Measurements from ENCODE around the gene PRSS16.
A peak's percentile ranks its signal among the peaks of the same experiment; 100 is the strongest.
"Not testable (repeated sequence)": the region's sequence is repeated elsewhere in the genome, so short reads cannot be mapped to it uniquely, and the experiment has no call there.

The PRSS16 gene

GRCh38 chr6:27247133-27247836 lies at the start of gene PRSS16:
Gene PRSS16, plus strand, starts transcription at chr6:27247701. Its CDS starts 37 bp downstream, at chr6:27247738.
- no peak for DNase-seq

GRCh38 chr6:27205375-27206278 lies 41.9 kb upstream of the PRSS16 start:
- DNase-seq: peak in 1 of 3 donors; percentile 1

DNA sequence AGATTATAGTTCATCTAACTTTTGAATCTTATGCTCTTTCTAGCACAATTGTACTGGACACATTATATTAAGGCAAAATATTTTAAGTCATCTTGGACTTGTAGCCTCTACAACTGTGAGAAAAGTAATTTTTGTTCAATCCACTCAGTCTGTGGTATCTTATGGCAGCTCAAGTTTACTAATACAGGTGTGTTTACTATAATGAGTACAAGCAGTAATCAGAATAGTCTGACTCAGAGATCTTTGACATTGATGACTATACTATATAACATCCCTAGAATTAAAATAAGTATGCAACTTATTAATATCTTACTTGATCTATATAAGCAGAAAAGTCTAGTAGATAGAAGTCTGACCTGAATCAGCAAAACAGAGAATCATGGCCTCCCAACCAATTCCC lies 40.7 kb upstream of the PRSS16 start:
- no peak for DNase-seq

DNA sequence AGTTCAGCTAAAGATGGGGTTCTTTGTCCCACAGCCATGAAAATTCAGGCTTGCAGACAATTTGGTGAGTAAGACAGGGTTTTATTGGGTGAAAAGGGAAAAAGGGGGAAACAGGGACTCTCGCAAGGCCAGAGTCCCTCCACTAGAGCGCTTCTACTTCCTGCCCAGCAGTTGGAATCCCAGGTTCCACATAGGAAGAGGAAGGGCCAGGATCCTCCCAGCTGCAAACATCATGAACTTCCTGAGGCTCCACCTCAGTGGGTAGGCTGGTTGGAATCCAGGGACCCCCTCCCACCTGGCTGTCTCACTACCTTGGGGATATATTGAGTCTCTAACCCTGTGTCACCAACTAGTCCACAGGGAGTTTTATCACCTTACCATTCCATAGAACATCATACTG lies 39.5 kb upstream of the PRSS16 start:
- DNase-seq: no peak

DNA sequence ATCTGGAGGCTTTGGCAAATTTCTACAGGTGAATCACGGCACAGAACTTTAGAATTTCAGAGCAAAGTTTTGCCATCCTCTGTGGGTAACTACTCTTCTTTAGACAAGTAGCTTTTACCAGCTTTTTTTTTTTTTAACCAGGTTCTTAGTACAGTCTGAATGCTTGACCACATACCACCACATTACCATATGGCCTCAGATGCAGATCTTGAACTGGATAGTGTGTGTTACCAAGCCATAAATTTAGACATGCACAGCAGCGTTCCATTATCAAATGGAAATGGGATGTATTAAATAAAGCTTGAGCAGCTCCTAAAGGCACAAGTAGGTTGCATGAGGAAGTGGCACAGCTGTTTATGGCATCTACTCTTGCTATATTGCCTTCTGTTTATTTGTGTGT lies 38.3 kb upstream of the PRSS16 start:
- DNase-seq: no peak

DNA sequence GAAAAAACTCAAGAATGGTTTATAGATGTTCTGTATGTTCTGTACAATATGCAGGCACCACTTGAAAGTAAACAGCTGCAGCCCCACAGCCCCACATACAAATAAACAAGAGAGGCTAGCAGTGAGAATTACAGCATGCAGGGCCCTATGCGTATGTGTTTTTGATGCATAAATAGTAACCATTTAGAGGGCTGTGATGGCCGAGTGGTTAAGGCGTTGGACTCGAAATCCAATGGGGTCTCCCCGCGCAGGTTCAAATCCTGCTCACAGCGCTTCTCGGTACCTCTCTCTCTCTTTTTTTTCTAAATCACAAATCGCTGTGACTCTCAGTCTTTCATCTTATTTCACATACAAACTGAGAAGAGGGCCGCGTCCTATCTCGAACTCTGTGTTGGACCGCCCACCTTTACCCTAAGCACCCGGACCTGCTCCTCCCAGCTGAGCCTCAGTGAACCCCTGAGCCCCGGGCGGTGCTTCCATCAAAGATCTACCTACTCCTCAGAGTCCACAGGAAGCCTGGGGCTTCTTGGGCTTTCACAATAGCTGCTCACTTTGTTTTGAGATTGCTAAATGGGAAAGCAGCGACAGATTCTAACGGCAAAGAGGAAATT lies 37.7 kb upstream of the PRSS16 start:
- DNase-seq: no peak

DNA sequence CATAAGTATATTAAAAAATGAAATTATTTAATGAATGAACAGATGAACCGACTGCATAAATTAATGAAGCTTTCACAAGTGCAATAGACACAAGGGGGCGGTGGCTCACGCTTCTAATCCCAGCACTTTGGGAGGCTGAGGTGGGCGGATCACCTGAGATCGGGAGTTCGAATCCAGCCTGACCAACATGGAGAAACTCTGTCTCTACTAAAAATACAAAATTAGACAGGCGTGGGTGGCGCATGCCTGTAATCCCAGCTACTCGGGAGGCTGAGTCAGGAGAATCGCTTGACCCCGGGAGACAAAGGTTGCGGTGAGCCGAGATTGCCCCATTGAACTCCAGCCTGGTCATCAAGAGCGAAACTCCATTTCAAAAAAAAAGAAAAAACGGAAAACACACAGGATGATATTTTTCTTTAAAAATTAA lies 34.4 kb upstream of the PRSS16 start:
- DNase-seq: not testable (repeated sequence)

DNA sequence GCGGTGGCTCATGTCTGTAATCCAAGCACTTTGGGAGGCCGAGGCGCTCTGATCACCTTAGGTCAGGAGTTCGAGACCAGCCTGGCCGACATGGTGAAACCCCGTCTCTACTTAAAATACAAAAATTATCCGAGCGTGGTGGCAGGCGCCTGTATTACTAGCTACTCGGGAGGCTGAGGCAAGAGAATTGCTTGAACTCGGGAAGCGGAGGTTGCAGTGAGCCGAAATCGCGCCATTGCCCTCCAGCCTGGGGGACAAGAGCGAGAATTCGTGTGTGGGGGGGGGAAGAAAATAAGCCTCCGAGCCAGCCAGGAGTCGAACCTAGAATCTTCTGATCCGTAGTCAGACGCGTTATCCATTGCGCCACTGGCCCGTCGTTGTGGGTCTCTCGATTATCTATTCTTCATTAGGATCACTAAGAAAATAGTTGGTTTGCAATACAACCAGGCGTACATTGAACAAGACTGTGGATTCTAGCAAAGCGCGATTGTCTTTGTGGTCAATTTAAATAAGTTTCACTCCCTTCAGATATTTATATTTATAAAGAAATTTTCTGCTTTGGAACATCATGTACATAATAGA lies 33.9 kb upstream of the PRSS16 start:
- DNase-seq: peak in 1 of 3 donors; percentile 8

DNA sequence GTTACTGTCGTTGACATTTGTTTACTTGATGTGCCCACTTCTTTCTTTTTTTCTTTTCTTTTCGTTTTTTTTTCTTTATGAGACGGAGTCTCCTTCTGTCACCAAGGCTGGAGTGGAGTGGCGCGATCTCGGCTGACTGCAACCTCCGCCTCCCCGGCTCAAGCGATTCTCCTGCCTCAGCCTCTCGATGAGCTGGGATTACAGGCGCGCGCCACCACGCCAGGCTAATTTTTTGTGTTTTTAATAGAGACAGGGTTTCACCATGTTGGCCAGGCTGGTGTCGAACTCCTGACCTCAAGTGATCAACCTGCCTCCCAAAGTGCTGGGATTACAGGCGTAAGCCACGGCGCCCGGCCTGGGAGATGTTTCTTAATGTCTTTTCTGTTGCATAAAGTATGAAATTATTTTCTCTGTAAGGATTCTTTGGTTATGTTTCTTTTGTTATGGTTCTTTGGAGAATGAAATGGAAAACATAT lies 33.3 kb upstream of the PRSS16 start:
- DNase-seq: no peak

GRCh38 chr6:27216874-27217273 lies 30.6 kb upstream of the PRSS16 start:
- no peak for DNase-seq

DNA sequence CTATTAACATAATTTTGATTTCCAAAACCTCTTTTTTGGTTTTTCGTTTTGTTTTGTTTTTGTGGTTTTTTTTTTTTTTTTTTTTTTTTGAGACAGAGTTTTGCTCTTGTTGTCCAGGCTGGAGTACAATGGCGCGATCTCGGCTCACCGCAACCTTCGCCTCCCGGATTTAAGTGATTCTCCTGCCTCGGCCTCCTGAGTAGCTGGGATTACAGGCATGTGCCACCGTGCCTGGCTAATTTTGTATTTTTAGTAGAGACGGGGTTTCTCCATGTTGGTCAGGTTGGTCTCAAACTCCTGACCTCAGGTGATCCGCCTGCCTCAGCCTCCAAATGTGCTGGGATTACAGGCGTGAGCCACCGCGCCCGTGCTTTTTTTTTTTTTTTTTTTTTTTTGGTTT lies 24.5 kb upstream of the PRSS16 start:
- DNase-seq: not testable (repeated sequence)

DNA sequence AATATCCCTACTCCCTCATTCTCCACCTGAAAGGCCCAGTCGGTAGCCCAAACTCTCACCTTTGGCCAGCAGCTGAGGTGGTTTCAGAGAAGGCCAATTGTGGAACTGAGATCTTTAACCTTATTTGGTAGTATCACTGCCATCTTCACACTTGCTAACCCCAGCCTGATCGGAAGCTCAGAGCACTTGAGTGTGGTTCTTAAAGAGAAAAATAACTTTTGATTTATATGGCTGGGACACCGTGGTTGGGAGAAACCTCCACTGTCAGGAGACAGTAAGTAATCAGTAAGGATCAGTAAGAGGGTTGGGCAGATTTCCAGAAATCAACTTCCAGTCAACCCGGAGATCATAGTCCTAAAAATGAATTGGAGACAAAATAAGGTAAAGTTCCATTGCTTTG lies 22.8 kb upstream of the PRSS16 start:
- no peak for DNase-seq

- DNase-seq: no peak
Observed at GRCh38 chr6:27228963-27229477, 18.5 kb upstream of the PRSS16 start.

DNA sequence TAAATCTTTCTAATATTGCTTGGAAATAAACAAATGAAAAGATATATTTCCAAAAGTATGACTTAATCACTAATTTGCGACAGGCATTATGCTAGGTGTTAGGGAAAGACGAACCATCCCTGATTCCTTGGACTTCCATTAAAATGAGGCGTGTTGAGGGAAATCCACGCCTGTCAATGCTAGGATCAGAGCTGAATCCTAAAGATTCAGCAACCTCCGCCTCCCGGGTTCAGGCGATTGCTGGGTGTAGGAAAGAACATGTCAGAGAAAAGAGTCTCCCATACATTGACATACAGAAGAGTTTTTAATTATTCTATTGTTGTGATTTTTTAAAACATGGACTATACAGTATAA lies 16.8 kb upstream of the PRSS16 start:
- DNase-seq: no peak

GRCh38 chr6:27234576-27234975 lies 12.9 kb upstream of the PRSS16 start:
- no peak for DNase-seq

GRCh38 chr6:27237089-27237803 lies 10.3 kb upstream of the PRSS16 start:
- DNase-seq: peak in 2 of 3 donors; percentile 14 to 44

DNA sequence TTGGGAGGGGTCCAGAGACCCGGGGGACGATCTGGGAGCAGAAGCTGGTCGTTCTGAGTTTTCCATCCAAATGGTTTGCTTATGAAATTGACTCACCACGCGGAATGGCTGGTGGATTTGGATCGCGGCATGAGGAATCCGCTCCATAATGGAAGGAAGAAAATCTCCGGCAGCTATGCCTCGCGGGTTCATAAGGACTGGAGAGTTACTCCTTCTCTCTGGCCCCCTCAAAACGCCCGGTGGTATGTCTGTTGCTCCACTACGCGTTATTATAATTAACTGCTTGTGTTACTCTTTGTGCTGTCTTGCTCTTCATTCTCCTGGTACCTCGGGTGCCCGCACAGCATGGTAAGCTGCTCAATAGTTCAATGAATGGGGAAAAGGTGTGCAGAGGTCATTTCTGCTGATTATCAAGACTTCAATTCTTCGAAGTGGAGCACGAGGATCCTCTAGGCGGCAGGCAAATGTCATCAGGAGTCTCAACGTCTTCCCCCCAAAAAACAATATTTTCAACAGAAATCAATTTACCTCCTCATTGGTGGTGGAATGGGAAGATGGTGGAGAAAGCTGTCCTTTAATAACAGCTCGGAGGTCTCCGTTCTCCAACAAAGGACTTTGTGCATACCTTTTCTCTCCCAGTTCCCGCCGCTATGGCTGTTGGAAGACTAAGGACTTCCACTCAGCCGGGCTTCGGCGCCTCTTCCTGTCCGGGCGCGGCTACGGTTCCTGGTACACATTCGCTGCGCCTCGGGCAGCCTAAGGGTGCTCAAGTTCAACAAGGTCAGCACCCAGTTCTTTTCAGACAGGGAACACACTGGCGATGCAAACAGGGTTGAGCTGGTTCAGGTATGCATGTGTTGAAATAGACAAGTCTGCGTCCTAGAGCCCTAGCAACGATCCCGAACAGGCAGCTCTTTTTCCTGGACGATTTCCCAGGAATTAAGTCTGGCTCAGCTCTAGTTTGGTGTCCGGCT lies 9.2 kb upstream of the PRSS16 start:
- peak in 1 of 3 donors; percentile 8 for DNase-seq

DNA sequence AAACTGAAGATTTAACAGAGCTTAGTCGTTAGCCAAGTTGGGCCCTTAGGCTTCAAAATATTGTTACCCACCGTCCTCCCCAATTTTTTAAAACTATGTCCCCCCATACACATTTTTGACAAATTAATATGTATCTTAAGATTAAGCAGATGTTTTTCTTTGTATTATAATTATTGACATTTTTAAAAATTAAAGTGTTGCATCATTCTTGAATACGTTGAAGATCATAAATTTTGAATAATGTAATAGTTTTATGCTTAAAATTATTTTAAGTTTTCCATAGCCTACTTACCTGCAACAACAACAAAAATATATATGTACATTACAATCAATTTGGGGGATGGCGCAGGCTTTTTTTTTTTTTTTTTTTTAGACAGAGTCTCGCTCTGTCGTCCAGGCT lies 8.2 kb upstream of the PRSS16 start:
- DNase-seq: no peak

GRCh38 chr6:27241443-27241842 lies 6.1 kb upstream of the PRSS16 start:
- DNase-seq: no peak

DNA sequence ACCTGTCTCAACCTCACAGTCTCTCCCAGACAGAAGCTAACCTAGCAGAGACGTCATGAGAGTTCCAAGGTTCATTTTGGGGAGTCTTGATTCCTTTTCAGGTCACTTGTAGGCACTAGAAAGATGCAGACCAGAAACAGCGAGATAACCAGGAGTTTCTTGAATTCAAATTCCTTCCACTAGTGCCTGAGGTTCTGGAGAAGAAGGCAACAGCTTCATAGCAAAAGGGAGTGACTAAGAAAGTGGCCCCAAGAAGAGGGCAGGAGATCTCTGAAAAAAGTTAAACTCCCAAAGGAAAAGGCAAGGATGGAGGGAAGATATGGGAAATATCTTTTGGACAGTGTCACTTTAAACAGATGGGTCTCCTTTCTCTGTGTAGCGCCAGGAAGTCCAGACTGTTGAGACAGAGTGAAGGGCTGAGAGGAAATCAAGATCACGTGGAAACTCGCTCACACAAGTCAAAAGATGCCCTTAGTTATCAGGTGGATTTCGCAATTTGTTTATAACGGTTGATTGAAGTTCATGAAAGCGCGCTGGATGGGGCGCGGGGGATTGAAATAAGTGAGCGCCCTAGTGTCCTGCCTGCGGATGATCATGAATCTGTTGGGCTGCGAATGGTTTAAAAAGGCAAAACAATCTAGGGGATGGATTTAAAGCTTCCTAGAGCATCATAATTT lies 4.8 kb upstream of the PRSS16 start:
- DNase-seq: no peak
